HL-60 (cell line): Measurements from ENCODE around the gene CXorf49B.

Source experiments
- DNase-seq, 2 experiments: peaks; one replicate each; pipeline ENCODE4 v3.0.0-alpha.2; 2010 to 2020; ENCODE audit warnings: low read depth in 1 of 2, low spot score in 1 of 2
- H3K27ac ChIP-seq: fragments of 250-450 bp; sonication (Bioruptor Pico); replicated peaks from 2 replicates; pipeline ENCODE4 v1.5.1; 2020; ENCODE audit warnings: mild to moderate bottlenecking, moderate library complexity
- H3K27me3 ChIP-seq: fragments of 250-450 bp; sonication (Bioruptor Pico); 2 replicates; pipeline ENCODE4 v1.5.1; 2021; ENCODE audit warnings: mild to moderate bottlenecking, moderate library complexity; ENCODE audit not compliant: insufficient read depth, poor library complexity, severe bottlenecking
- H3K4me3 ChIP-seq: replicated peaks from 2 replicates; pipeline ENCODE4 v1.5.1; 2011; ENCODE audit warnings: mild to moderate bottlenecking, control low read depth, low read length; ENCODE audit not compliant: insufficient read depth
- CTCF ChIP-seq: IDR thresholded peaks from one replicate; pipeline ENCODE4 v1.5.1; 2011; ENCODE audit warnings: low read length, control low read depth, inconsistent platforms; ENCODE audit not compliant: insufficient read depth
- GABPA ChIP-seq: IDR thresholded peaks from 2 replicates; pipeline ENCODE4 v1.6.1; 2012; ENCODE audit warnings: low read depth
- POLR2AphosphoS5 ChIP-seq: IDR thresholded peaks from 2 replicates; pipeline ENCODE4 v1.6.1; 2012; ENCODE audit warnings: low read depth
- SPI1 ChIP-seq: IDR thresholded peaks from 2 replicates; pipeline ENCODE4 v1.6.1; 2012; ENCODE audit warnings: low read depth, mild to moderate bottlenecking, borderline replicate concordance
- TF ChIP-seq, protein P1 (sequence below): IDR thresholded peaks from 2 replicates; pipeline ENCODE4 v1.6.1; 2012; ENCODE audit warnings: low read depth; ENCODE audit not compliant: insufficient replicate concordance

Gene CXorf49B

DNA sequence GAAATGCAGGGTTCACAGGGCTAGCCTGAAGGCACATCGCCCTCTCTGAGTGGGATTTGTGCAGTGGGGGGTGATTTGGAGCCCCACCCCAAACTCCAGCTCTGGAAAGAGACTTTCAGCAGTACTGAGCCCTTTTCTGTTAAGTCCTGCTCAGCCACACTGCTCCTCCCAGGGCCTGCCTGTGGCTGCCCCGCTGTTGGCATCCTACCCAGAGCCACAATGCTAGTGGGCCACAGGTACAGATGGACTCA is 52.7 kb downstream of the CXorf49B start:
- TF ChIP-seq, protein P1, sequence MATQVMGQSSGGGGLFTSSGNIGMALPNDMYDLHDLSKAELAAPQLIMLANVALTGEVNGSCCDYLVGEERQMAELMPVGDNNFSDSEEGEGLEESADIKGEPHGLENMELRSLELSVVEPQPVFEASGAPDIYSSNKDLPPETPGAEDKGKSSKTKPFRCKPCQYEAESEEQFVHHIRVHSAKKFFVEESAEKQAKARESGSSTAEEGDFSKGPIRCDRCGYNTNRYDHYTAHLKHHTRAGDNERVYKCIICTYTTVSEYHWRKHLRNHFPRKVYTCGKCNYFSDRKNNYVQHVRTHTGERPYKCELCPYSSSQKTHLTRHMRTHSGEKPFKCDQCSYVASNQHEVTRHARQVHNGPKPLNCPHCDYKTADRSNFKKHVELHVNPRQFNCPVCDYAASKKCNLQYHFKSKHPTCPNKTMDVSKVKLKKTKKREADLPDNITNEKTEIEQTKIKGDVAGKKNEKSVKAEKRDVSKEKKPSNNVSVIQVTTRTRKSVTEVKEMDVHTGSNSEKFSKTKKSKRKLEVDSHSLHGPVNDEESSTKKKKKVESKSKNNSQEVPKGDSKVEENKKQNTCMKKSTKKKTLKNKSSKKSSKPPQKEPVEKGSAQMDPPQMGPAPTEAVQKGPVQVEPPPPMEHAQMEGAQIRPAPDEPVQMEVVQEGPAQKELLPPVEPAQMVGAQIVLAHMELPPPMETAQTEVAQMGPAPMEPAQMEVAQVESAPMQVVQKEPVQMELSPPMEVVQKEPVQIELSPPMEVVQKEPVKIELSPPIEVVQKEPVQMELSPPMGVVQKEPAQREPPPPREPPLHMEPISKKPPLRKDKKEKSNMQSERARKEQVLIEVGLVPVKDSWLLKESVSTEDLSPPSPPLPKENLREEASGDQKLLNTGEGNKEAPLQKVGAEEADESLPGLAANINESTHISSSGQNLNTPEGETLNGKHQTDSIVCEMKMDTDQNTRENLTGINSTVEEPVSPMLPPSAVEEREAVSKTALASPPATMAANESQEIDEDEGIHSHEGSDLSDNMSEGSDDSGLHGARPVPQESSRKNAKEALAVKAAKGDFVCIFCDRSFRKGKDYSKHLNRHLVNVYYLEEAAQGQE, result no peak
- TF ChIP-seq SPI1 (no peak), CTCF (no peak), GABPA (no peak), POLR2AphosphoS5 (no peak)
- no peak overlapping the region for H3K27ac ChIP-seq
- no peak for DNase-seq
- H3K4me3 ChIP-seq, result no peak overlapping the region
- H3K27me3 ChIP-seq, result no peaks in the 10 kb centered on the region
